Calu3 (cell line): Measurements from ENCODE around the gene SRF. TPM values are rescaled to one million over a fixed set of nuclear protein-coding genes. Genes with fewer than 3 reads are reported as not detected.

Source experiments
- BruUV-seq: library from RNA; stranded (reverse); fragments of 400-500 nt; replicated peaks from 2 replicates; lab custom pipeline; 2021; lab: Mats Ljungman, UMichigan
- CTCF ChIA-PET: fragments of 300-600 bp; sonication (Branson Sonifier 250); formaldehyde crosslinking; loops from one replicate; lab custom pipeline; 2022; ENCODE audit warnings: antibody characterized with exemption; lab: Charles Lee
- DNase-seq: peaks from one replicate; pipeline ENCODE4 v3.0.0; 2022
- H3K27ac Mint-ChIP-seq: one replicate; pipeline ENCODE4 v1.8.0; 2022; ENCODE audit warnings: mixed read lengths; ENCODE audit not compliant: unreplicated experiment
- H3K27me3 Mint-ChIP-seq: one replicate; pipeline ENCODE4 v1.8.0; 2022; ENCODE audit warnings: mixed read lengths; ENCODE audit not compliant: unreplicated experiment
- H3K36me3 Mint-ChIP-seq: one replicate; pipeline ENCODE4 v1.8.0; 2022; ENCODE audit warnings: mild to moderate bottlenecking, moderate library complexity, mixed read lengths; ENCODE audit not compliant: insufficient read depth, unreplicated experiment
- H3K4me1 Mint-ChIP-seq: one replicate; pipeline ENCODE4 v1.8.0; 2022; ENCODE audit warnings: mild to moderate bottlenecking, low read depth, mixed read lengths; ENCODE audit not compliant: unreplicated experiment
- H3K4me3 Mint-ChIP-seq: one replicate; pipeline ENCODE4 v1.8.0; 2022; ENCODE audit warnings: mild to moderate bottlenecking, low read depth, moderate library complexity, mixed read lengths; ENCODE audit not compliant: unreplicated experiment
- H3K9me3 Mint-ChIP-seq: one replicate; pipeline ENCODE4 v1.8.0; 2022; ENCODE audit warnings: low read depth, mixed read lengths; ENCODE audit not compliant: unreplicated experiment
- CTCF ChIP-seq: fragments of 200-600 bp; IDR thresholded peaks from one replicate; pipeline ENCODE4 v1.8.0; 2022; ENCODE audit warnings: antibody characterized with exemption; ENCODE audit not compliant: unreplicated experiment
- intact Hi-C: fragments of 100-400 bp; cut with micrococcal nuclease; formaldehyde crosslinking; loops from one replicate; pipeline ENCODE4 v1.10.0; 2022; ENCODE audit not compliant: unreplicated experiment
- total RNA-seq: library from RNA; stranded (reverse); gene quantifications from 2 replicates; pipeline ENCODE4 v1.2.3, GENCODE V29; 2022

The SRF gene
- total RNA-seq, 1 experiment from 2014 or later, result 48.0 TPM

GRCh38 chr6:43207286-43207685 lies 36.2 kb downstream of the SRF start:
- TF ChIP-seq CTCF, result no peak
- Mint-ChIP-seq H3K27me3 (no peaks in the 10 kb centered on the region), H3K27ac (no peak overlapping the region), H3K9me3 (no peaks in the 10 kb centered on the region), H3K4me3 (no peak overlapping the region), H3K4me1 (peaks cover 19% of the 10 kb centered on the region), H3K36me3 (peaks cover 10% of the 10 kb centered on the region)
- CTCF ChIA-PET, result no interaction called here
- intact Hi-C loops, result no loop called here
- BruUV-seq, result no TSS peak
- DNase-seq, result no peak

GRCh38 chr6:43211955-43212354 lies 40.9 kb downstream of the SRF start:
- BruUV-seq, result no TSS peak
- no peaks in the 10 kb centered on the region for H3K27me3 Mint-ChIP-seq
- H3K27ac Mint-ChIP-seq, result peak overlapping the region; percentile 92
- peak; percentile 9 for TF ChIP-seq CTCF
- no peaks in the 10 kb centered on the region for H3K9me3 Mint-ChIP-seq
- H3K36me3 Mint-ChIP-seq, result peaks cover 10% of the 10 kb centered on the region
- CTCF ChIA-PET, result interaction anchor here (0.5 to 0.8 kb wide), 3 partner anchors 12 to 306 kb away, joined by 3 to 5 read pairs (median 3); no protein-coding TSS in a partner anchor
- DNase-seq, result peak; percentile 36
- peak overlapping the region; percentile 62 for H3K4me3 Mint-ChIP-seq
- peaks cover 19% of the 10 kb centered on the region for H3K4me1 Mint-ChIP-seq
- intact Hi-C loops, result no loop called here

- BruUV-seq, result no TSS peak
- no peak for DNase-seq
Measured at GRCh38 chr6:43213431-43213830, 42.4 kb downstream of the SRF start.

GRCh38 chr6:43215066-43215465 lies 44.0 kb downstream of the SRF start:
- H3K27me3 Mint-ChIP-seq, result no peaks in the 10 kb centered on the region
- intact Hi-C loops, result no loop called here
- H3K4me1 Mint-ChIP-seq, result peaks cover 19% of the 10 kb centered on the region
- no peak for DNase-seq
- H3K36me3 Mint-ChIP-seq, result peaks cover 22% of the 10 kb centered on the region
- CTCF ChIA-PET, result interaction anchor here (0.7 to 0.8 kb wide), 3 partner anchors 156 to 1090 kb away, joined by 3 to 4 read pairs (median 3); partner anchors contain the start of genes KLC4 and MRPL2
- no peak for TF ChIP-seq CTCF
- no peaks in the 10 kb centered on the region for H3K9me3 Mint-ChIP-seq
- BruUV-seq, result no TSS peak
- no peak overlapping the region for H3K27ac Mint-ChIP-seq
- no peak overlapping the region for H3K4me3 Mint-ChIP-seq

More at GRCh38 chr6:43213431-43213830, 42.4 kb downstream of the SRF start:
- H3K36me3 Mint-ChIP-seq, result peaks cover 14% of the 10 kb centered on the region
- H3K9me3 Mint-ChIP-seq, result no peaks in the 10 kb centered on the region
- no peak overlapping the region for H3K4me3 Mint-ChIP-seq
- peaks cover 19% of the 10 kb centered on the region for H3K4me1 Mint-ChIP-seq
- CTCF ChIA-PET, result no interaction called here
- TF ChIP-seq CTCF, result no peak
- no peaks in the 10 kb centered on the region for H3K27me3 Mint-ChIP-seq
- H3K27ac Mint-ChIP-seq, result no peak overlapping the region
- intact Hi-C loops, result no loop called here
